ENCODE measurements around the gene NPAS4.
A peak's percentile ranks its signal among the peaks of the same experiment; 100 is the strongest.
"Not testable (repeated sequence)": the region's sequence is repeated elsewhere in the genome, so short reads cannot be mapped to it uniquely, and the experiment has no call there.

The NPAS4 gene

DNA sequence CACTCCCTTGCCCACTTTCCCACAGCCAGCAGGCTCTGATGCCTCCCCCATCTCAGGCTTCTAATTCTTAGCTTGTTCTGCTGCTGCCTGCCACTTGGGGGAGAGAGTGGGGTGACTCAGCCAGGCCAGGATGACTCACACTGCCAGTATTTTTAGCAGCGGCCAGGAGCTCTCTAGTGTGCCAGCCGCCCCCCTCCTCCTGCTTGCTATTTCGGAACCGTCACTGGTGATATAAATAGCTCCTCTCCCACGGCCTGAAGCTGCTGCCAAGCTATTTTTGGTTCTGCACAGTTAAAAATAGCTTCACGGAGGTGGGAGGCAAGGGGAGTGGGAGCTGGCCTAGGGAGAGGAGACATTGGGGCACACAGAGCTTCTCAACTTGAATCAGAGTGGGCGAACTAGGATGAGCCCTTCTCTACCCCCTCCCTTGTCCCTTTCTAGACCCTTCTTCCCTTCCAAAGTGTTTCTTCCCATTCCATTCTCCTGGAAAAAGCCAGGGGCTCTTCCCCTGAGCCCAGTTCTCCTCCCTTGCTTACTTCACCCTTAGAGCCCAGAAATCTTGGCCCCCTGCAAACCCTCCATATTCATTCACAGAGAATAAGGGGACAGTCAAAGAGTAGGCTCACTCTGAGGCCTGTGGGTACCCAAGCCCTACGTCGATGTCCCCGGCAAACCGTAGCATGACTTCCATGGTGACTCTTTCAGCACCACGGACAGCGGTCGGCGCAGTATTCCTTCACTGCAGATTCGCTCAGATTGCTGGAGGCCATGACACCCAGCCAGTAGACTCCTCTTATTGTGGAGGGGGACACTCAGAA lies 2.5 kb upstream of the NPAS4 start:
- no peak for DNase-seq (ENCODE audit: low read depth)

DNA sequence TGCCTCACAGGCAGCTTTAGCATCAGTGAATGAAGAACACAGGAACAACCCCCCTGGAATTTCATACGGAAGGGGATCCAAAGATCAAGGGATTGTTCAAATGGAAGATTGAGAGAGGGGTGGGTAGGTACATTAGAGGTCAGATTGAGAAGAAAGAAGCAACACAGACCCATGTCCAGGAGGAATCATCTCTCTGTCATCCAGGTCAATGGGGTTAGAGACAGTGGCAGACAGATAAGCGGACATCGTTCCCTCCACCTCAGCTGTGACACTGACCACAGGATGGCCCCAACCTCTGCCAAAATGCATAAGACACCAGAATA lies 1.9 kb upstream of the NPAS4 start:
- no peak for DNase-seq (ENCODE audit: low read depth)

DNA sequence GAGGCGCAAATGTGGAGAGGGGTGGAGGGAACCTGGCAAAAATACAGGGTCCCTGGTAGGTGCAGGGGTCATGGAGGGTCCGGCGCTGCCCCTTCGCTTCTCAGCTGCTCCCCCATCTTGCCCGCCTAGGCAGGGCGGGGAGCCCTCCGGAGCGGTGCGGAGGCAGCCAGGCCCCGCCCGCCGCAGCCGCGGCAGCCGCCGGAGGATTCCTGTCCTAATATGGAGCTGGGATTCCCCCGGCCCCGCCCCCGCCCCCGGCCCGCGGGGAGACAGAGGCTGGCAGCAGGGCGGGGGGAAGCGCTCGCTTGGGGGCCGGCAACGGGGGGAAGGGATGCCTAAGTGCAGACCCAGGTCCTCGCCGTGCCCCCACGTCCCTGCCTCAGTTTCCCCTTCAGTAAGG lies 1.0 kb upstream of the NPAS4 start:
- DNase-seq (ENCODE audit: low read depth) = no peak

DNA sequence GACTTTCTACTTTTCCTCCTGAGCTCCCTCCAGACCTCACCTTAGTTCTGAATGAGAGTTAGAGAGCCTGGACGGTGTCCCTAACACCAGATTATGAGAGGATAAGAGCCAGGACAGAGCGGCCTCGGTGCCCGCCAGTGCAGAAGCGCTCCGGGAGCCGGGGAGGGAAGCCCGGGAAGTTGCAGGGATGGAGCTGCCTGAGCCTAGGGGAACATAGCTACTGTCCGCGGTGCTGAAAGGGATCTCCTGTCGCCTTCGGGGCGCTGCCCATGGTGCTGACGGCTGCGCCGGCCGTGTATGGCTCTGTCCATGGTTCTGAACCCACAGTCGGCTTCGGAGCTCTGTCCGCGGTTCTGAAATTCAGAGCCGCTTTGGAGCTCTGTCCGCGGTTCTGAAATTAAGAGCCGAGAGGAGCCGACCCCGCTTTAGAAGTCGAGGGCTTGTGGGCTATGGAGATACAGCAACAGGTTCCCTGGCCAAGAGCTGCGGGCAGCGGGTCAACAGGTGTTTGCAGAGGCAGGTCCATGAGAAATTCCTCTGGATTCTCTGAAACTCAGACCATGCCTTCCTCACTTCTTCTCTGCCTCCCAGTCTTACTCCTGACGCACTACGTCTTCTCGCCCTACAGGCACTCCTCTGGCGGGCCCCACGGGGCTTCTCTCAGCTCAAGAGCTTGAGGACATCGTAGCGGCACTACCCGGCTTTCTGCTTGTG lies 814 bp downstream of the NPAS4 start:
- DNase-seq (ENCODE audit: low read depth) = peak; percentile 66

DNA sequence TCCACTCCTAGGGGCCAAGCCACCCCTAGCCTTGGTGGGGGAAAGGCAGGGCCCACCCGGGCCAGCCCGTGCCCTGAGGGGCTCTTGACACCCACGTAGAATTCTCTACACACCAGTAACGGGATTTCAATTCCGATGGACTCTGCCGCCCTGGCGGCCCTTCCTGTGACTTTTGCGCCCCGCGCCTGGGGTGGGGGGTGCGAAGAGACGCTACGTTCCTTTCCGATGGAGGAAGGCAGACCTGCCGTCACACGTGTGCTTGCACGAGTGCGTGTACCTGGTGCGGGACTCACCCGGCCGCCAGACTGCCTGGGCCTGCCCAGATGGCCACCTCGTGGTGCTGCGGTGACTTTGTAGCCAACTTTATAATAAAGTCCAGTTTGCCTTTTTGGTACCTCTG lies 5.5 kb downstream of the NPAS4 start:
- no peak for DNase-seq (ENCODE audit: low read depth)

DNA sequence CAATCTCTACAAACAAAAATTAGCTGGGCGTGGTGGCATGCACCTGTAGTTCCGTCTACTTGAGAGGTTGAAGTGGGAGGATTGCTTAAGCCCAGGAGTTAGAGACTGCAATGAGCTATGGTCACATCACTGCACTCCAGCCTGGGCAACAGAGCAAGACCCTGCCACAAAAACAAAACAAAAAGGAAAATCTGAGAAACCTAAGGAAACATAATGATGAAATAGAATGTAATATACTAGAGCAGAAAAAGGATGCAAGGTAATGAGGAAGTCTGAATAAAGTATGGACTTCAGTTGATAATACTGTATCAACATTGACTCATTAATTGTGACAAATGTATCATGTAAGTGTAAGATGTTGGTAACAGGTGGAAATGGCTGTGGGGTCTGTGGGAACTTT lies 8.1 kb downstream of the NPAS4 start:
- DNase-seq (ENCODE audit: low read depth) = no peak

DNA sequence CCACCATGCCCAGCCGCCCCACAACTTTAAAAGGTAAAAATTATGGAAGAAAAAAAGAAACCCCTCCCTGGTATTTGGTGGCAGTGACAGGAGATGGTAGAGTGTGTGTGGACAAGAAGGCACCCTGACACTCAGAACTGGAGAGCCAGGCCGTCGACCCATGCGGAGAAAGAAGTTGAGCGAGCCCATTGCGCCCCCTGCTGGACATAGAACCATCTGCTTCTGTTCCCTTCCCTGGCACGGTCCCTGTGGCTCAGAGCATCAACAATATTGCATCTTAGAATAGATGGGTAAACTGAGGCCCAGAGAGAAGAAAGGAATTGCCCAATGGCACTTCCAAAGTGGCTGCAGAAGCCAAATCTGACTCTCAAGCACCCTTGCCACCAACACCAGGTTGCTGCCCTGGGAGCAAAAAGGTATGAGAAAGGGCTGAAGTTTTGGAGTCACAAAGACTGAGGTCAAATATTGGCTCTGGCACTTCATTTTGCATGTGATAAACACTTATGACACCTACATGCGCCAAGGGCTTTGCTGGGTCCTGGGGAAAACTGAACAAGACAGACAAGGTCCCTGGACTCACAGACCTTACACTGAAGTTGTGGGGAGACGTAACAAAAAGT lies 9.3 kb downstream of the NPAS4 start:
- peak; percentile 29 for DNase-seq (ENCODE audit: low read depth)

DNA sequence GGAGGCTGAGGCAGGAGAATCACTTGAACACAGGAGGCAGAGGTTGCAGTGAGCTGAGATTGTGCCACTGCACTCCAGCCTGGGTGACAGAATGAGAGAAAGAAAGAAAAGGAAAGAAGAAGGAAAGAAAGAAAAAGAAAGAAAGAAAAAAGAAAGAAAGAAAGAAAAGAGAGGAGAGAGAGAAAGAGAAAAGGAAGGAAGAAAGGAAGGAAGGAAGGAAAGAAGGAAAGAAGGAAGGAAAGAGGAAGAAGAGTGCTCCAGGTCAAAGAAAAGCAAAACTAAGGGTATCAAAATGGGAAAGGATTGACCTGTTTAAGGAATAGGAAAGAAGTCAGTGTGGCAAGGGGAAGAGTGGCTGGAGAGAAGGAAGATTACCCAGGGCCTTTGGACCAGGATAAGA lies 10.5 kb downstream of the NPAS4 start:
- DNase-seq (ENCODE audit: low read depth) = not testable (repeated sequence)

DNA sequence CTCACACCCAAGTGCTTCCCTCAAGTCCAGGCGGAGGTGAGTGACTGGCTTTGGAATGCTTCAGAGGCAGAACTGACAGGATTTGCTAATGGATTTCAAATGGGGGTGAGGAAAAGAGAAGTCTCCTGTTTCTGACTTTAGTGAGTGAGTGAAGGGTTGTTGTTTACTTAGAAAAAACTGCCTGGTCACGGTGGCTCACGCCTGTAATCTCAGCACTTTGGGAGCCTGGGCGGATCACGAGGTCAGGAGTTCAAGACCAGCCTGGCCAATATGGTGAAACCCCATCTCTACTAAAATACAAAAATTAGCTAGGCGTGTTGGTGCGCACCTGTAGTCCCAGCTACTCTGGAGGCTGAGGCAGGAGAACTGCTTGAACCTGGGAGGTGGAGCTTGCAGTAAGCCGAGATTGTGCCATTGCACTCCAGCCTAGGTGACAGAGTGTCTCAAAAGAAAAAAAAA lies 11.1 kb downstream of the NPAS4 start:
- not testable (repeated sequence) for DNase-seq (ENCODE audit: low read depth)

DNA sequence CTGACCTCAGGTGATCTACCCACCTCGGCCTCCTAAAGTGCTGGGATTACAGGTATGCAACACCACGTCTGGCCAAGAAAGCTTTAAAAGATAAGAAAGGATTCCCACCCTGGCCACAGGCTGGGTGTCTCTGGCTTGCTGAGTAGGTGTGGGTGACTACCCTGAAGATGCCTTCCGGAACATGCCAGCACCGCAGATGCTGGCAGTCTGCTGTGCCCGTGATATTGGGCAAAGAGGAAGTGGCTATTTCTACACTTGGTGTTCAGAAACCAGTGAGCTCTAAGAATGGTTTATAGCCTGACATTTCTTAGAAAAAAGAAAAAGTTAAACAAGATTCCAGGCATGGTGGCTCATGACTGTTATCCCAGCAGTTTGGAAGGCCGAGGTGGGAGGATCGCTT lies 11.8 kb downstream of the NPAS4 start:
- DNase-seq (ENCODE audit: low read depth) = no peak

DNA sequence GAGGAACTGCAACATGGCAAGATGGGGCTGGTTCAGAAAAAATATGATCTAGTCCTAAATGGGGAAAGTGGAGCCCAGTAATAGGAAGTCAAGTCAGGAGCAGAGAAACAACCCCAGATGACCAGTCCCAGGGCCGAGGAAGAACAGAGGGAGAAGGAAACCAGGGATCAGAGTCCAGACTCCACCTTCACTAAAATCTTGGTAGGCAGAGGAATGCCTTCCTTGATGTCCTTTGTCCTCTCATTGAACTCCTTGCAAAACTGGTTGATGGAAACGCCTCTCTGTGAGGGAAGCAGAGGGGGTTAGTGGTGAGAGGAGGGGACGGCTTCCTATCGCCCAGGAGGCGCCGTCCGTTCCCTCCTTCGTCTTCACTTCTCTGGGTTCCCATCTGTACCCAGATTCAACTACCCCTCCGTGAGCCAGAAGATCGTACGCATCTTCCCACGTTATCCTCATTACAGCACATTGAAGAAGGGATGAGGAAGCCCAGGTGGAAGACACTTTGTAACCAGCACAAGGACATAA lies 17.2 kb downstream of the NPAS4 start:
- DNase-seq (ENCODE audit: low read depth) = no peak

DNA sequence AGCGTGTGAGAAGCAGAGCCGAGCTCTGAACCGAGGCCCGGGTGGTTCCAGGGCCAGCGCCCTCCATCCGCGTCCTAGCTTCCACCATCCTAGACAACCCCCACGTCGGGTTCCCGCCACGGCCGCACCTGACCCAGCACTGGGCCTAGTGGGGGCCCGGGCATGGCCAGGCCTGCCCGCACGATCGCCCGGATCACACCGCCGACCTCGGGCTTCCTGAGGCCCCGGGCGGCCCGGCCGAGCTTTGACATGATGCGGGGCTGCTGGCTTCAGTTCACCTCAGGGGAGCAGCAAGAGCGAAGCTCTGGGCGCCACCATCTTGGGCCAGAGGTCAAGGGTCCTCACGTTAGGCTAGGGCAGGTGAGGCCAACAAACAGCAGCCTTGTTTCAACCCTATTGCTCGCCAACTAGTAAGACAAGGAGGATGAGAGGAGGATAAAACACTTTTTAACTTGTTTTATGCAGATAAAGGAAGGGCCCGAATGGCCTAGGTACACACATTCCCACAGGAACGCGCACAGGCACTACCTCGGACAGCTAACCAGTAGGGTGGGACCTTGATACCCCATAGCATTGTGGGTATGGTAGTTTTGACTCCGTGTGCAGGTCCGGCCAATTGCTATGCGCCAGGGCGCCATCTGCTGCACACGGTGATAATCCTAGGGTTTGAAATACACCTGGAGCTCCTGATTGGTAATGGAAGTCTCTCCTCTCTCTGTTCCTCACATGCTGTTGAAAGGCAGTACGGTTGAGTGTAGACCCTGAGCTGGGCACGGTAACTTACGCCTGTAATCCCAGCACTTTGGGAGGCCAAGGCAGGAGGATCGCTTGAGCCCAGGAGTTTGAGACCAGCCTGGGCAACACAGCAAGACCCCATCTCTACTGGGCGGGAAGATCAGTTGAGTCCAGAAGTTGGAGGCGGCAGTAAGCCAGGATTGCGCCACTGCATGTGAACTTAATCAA lies 17.9 kb downstream of the NPAS4 start, which contains the start of gene MRPL11:
Gene MRPL11, minus strand, starts transcription at position 345 of the 963 bp plus-strand sequence. Its CDS starts 94 bp downstream, at position 251.
- DNase-seq (ENCODE audit: low read depth) = peak; percentile 74

DNA sequence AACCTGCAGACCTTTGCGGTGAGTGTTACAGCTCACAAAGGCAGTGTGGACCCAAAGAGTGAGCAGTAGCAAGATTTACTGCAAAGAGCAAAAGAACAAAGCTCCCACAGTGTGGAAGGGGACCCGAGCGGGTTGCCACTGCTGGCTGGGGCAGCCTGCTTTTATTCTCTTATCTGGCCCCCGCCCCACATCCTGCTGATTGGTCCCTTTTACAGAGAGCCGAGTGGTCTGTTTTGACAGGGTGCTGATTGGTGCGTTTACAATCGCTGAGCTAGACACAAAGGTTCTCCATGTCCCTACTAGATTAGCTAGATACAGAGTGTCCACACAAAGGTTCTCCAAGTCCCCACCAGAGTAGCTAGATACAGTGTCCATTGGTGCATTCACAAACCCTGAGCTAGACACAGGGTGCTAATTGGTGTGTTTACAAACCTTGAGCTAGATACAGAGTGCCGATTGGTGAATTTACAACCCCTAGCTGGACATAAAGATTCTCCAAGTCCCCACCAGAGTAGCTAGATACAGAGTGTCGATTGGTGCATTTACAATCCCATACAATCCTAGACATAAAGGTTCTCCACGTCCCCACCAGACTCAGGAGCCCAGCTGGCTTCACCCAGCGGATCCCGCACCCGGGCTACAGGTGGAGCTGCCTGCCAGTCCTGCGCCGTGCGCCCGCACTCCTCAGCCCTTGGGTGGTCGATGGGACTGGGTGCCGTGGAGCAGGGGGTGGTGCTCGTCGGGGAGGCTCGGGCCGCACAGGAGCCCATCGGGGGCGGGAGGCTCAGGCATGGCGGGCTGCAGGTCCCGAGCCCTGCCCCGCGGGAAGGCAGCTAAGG lies 19.5 kb downstream of the NPAS4 start:
- not testable (repeated sequence) for DNase-seq (ENCODE audit: low read depth)

DNA sequence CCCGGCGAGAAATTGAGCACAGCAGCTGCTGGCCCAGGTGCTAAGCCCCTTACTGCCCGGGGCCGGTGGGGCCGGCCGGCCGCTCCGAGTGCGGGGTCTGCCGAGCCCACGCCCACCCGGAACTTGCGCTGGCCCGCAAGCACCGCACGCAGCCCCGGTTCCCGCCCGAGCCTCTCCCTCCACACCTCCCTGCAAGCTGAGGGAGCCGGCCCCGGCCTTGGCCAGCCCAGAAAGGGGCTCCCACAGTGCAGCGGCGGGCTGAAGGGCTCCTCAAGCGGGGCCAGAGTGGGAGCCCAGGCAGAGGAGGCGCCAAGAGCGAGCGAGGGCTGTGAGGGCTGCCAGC lies 20.1 kb downstream of the NPAS4 start:
- not testable (repeated sequence) for DNase-seq (ENCODE audit: low read depth)

DNA sequence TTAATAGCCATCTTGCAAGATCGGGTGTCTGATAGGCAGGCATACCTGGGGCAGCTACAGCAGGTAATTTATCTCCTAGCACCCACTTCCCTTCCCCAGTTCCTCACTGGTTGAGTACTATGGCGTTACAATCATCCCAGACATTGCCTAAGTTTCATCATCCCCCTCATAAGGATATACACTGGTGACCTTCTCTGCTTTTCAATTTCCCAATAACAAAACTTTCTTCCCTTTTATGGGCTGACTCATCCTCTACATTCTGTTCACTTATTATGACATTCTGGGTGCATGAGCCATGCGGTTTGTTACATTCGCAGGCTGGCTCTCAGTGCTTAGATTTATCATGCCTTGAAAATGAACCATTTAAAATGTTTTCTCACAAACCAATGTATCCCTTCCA lies 22.8 kb downstream of the NPAS4 start:
- no peak for DNase-seq (ENCODE audit: low read depth)

DNA sequence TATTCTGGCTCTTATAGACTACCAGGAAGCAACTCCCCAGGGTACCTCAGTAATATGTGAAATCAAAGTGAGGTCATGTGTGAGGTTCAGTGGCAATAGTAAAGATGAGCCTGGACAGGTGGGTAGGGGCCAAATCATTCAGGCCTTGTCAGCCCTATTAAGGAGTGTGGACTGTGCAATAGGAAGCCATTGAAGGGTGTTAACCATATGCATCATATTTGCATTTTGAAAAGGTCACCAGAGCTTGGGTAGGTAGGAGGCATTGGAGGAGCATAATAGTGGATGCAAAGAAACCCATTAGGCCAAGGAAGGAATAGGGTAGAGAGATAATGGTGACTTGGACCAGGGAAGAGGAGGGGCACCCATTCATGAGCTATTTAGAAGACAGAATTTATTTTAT lies 26.2 kb downstream of the NPAS4 start:
- no peak for DNase-seq (ENCODE audit: low read depth)

DNA sequence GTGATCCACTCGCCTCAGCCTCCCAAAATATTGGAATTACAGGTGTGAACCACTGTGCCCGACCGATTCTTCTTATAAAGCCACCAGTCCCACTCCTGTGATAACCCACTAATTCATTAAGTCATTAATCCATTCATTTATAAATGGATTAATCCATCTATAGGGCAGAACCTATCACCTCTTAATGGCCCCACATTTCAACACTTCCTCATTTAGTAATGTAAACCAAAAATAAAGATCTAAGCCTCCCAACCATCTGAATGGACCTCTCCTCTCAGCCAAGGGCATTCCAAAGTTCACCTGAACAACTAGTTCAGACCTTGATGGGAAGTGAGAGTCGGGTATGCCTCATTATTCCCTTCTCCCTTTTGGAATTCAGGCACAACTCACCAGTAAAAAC lies 27.7 kb downstream of the NPAS4 start:
- DNase-seq (ENCODE audit: low read depth) = no peak

DNA sequence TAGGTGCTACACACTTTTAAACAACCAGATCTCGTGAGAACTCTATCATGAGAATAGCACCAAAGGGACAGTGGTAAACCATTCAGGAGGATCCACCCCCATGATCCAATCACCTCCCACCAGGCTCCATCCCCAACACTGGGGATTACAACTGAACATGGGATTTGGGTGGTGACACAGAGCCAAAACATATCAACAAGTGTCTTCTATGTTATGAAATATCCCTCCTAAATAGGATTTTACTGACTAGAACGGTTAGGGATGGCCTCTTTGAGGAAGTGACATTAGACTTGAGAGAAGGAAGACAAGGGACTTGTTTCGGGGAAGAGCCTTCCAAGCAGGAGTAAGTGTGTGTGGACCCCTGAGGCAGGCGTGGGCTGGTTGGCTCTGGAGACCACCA lies 29.7 kb downstream of the NPAS4 start:
- DNase-seq (ENCODE audit: low read depth) = no peak

DNA sequence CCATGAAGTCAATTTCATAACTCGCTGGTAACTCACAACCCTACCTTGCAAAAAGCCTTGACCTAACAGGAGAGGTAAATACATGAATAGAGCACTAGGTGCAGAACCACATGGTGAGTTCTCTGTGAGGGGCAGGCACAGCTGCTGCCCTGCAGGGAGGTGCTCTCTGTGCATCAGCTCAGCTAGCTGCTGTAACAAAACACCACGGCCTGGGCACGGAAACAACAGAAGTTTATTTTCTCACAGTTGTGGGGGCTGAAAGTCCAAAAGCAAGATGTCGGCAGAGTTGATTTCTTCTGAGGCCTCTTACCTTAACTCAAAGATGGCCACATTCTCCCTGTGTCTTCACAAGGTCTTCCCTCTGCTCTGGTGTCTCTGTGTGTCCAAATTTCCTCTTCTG lies 30.8 kb downstream of the NPAS4 start:
- DNase-seq (ENCODE audit: low read depth) = no peak

DNA sequence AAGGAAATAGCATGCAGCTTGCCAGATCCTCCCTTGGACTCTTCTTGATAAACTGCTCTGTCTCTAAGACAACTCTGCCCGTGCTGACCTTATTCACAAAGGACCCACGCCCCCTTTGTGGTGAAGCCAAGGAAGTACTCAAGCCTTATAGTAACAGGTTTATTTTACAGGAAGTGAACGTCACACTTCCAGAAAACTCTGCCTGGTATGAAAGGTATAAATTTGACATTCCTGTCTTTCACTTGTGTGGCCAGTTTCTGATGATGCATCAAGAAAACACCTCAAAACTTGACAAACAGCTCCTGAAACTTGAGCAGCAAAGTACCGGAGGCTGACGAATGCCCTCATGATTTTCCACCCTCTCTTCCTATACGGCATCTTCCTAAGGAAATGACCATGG lies 33.4 kb downstream of the NPAS4 start:
- DNase-seq (ENCODE audit: low read depth) = no peak

DNA sequence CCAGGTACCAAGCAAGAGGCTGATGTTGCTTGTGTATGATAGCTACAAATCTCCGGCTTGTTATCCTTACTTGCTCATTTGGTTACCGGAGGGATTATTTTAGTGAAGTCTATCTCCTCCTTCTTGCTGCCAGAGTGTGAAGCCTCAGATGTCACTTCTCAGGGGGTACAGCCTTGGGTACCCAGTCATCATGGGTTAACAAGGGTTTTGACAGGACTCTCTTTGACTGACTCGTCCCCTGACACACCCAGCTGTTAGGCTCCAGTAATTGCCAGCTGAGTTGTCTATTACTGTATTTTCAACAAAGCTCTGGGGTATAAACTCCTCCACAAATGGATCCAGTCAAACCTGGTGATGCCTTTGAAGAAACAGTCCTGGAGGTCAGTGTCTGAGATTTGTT lies 34.0 kb downstream of the NPAS4 start:
- no peak for DNase-seq (ENCODE audit: low read depth)

All from T-helper 22 cell (primary cell).